AG09309 (cell line): ENCODE measurements around the gene WSCD2.

Experiments
- DNase-seq: peaks from one replicate; pipeline ENCODE4 v3.0.0-alpha.2; 2010; ENCODE audit warnings: low read depth
- H3K4me3 ChIP-seq: 2 replicates; pipeline ENCODE4 v1.5.1; 2011; ENCODE audit warnings: mild to moderate bottlenecking, low read depth, low read length, moderate library complexity; ENCODE audit not compliant: control insufficient read depth
- CTCF ChIP-seq: IDR thresholded peaks from 2 replicates; pipeline ENCODE4 v1.5.1; 2011; ENCODE audit warnings: mild to moderate bottlenecking, low read depth, low read length, inconsistent platforms; ENCODE audit not compliant: insufficient read depth, control insufficient read depth; ENCODE audit errors: missing control alignments

WSCD2 gene

GRCh38 chr12:108248011-108248410 is 118.9 kb downstream of the WSCD2 start:
- DNase-seq, result no peak
- no peak for TF ChIP-seq CTCF
- H3K4me3 ChIP-seq, result no peak overlapping the region

GRCh38 chr12:108252523-108252922 is 123.4 kb downstream of the WSCD2 start:
- TF ChIP-seq CTCF, result no peak
- no peak overlapping the region for H3K4me3 ChIP-seq
- no peak for DNase-seq

DNA sequence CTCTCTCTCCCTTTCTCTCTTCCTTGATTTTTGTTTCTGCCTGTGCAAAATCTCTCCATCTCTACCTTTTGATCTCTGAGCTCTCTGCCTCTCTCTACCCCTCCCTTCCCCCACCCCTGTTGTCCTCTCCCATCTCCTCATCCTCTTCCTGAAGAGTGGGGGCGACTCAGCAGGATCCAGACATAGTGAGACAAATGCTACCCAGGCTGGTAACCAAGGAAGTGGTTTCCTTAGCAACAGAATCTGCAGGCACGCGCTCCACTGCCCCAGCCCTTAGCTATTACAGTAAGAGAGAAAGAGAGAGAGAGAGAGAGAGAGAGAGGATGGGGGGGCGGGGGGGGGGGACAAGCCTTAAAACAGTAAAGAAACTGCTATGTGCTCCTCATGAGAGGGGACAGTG is 124.5 kb downstream of the WSCD2 start:
- no peak overlapping the region for H3K4me3 ChIP-seq
- no peak for DNase-seq
- no peak for TF ChIP-seq CTCF

DNA sequence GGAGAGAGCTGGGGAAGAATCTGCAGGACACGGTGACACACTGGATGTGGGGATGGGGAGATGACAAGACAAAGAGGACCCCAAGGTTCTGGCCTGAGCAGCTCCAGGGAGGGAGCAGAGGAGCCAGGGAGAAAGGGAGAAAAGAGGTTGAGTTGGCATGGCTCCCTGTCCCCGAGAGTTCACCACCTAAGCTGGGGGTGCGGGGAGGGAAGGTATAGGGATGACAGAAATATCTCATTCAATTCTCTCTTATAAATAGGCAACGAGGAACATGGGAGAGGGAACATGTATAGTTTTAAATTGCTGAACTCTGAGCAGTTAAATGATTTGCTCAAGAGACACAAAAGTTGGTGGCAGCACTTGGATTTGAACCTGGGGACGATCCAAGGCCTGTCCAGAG is 124.9 kb downstream of the WSCD2 start:
- no peak for DNase-seq
- H3K4me3 ChIP-seq, result no peak overlapping the region
- no peak for TF ChIP-seq CTCF

DNA sequence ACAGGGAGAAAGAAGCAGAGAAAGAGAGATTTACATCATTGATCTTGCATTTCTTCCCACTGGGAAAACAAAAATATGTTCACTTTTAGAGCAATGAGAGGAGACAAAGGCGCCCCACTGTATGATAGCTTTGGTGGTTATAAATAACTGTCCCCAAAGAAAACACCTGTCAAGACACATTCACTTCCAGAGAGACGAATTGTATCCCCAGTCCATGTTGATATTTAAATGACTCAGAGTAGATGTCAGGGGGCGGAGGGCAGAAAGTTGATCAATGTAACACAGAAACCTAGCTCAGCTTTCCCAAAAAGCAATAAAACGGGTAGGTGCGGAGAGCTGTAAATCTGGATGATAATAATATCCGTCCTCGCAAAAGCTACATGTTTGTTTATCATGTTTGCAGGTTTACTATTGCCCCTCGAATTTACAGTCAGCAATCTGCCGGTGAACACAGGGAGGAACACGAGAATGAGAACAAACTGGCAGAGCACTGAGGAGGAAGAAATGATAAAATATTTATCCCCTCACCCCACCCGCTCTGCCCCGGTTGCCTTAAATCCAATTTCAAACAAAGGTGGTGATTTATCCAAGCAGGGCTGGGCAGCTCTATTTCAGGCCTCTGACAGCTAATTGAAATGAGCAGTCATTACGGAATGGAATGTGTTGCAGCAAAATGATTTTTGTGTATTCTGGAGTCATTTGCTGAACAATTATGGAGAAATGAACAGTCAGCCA is 125.6 kb downstream of the WSCD2 start:
- DNase-seq, result no peak
- no peak overlapping the region for H3K4me3 ChIP-seq
- no peak for TF ChIP-seq CTCF

DNA sequence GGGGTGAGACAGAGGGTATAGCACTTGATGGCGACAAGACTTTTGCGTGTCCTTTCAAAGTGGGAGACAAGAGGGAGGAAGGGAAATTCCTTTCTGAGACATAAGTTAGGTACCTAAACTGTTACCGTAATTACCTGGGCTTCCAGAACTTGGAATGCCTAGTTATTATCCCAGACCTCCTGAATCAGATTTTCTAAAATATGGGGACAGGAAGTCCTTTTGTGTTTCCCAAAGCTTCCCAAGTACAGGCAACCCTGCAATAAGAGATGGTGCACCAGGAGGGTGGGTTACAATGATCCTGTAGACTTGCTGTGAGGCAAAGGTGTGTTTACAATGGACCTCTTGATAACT is 126.1 kb downstream of the WSCD2 start:
- no peak for DNase-seq
- no peak overlapping the region for H3K4me3 ChIP-seq
- TF ChIP-seq CTCF, result no peak
